Activated CD4-positive, CD25-positive, alpha-beta regulatory T cell treated with anti-CD3 and anti-CD28 coated beads, Interleukin-2, amount 50 U/mL, for 16 hours (primary cell): ENCODE data around the gene LATS2.

Experiments
- DNase-seq: peaks from one replicate; pipeline ENCODE4 v3.0.0-alpha.2; 2020; ENCODE audit warnings: low read depth, low spot score

Gene LATS2

DNA sequence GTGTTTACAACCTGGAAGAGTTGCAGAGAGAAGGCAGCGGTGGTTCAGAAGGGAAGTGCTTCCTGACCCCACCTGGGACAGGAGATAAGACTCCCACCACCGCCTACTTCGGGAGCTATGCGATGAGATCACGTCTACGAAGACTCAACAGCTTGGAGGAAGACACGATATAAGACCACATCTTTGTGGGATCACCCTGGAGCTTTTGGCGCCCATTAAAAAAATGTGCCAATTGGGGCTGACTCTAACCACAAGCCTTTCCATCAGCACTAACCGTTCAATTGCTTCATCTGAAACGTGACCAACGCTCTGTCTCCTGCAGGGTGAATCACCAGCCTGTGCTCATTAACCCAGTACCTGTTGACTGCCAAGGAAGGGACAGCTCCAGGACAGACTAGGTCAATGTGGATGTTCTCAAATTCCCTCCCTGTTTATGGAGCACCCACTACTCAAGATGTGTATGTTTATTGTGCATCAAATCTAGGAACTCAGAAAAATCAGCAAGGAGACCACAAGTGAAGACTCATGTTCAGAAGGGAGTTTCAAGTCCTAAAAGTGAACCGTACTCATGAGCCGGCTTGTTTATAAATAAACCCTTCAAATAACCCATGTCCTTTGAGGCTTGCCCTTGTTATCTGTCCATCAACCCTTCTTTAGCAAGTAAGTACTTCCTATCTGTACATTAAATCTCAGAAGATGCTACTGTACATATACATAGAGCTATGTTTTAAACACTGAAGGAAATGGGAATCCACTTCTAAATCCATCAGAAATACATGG, 67.5 kb downstream of the LATS2 start:
- no peak for DNase-seq

DNA sequence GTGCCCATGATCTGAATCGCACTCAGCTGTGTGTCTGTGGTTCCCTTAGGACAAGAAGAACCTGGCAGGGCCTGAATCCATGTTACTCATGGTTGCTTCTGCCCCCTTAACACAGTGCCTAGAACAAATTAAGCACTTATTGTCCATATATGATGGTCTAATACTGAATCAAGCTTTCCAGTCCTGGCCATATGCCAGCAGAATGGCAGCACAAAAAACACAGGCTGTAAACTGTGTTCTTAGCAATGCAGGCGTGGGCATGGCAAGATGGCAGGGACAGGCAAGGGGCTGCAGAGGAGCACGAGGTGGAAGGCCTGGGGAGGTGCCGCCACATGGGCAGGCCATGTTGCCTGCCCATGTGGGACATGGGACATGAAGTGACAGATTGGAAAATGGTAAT, 68.2 kb downstream of the LATS2 start:
- DNase-seq: no peak

DNA sequence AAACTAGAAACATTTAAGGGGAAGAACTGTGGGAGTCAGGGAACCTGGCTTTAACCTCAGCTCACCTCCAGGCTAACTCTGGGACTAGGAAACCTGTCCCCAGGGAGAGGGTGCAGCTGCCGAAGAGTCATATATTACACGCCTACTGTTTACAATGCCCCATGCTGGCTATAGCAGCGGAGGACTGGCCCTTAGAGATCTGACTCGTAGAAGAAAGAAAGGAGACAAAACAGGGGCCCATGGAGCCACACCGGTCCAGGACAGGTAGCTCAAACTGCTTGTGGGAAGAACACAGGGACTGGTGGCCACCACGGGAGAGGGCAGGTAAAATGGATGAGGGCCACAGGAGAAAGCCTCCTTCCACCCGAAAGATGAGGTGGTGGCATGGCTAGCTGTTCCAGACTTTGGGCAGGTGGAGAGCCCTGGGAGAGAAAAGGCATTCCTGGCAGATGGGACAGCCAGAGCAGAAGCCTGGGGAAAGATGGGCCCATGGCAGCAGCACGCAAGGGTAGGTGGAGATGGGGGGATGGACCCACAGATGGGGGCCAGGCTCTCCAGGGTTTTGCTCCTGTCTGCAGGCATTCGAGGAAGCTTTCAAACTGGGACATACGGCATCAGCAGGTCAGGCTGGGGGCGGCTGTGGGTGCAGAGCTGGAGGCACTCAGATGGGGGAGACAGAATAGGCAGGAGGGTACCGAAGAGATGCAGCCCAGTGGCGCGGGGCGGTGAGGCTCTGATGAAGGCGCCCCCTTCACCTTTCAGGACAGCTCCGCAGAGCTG, 69.5 kb downstream of the LATS2 start:
- no peak for DNase-seq

DNA sequence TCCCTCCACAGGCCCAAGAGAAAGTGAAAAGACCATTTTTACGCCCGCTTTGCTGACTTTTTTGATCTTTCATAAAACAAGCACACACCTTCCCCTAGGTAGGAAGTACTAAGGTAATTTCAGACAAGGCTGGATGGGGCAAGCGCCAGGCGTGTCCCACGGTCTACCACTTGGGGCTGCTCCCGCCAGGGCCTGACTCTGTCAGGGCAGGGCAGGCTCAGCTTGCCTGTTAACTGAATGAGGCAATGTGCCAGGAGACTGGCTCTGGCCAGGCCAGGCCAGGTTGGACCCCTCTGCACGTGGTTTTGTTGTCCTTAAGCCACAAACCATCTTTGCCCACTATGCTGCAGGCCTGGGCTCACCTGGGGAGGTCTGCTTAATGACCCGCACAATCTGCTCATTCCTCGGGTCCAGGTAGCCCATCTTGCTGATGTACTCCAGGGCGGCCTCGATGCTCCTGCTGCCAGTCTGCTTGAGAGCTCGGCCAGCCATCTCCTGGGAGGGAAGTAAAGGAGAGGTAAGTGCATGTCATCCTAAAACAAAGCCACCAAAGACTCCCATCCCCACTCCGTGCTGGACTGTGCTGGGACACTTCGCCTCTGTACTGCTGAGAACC, 70.4 kb downstream of the LATS2 start:
- DNase-seq: no peak

DNA sequence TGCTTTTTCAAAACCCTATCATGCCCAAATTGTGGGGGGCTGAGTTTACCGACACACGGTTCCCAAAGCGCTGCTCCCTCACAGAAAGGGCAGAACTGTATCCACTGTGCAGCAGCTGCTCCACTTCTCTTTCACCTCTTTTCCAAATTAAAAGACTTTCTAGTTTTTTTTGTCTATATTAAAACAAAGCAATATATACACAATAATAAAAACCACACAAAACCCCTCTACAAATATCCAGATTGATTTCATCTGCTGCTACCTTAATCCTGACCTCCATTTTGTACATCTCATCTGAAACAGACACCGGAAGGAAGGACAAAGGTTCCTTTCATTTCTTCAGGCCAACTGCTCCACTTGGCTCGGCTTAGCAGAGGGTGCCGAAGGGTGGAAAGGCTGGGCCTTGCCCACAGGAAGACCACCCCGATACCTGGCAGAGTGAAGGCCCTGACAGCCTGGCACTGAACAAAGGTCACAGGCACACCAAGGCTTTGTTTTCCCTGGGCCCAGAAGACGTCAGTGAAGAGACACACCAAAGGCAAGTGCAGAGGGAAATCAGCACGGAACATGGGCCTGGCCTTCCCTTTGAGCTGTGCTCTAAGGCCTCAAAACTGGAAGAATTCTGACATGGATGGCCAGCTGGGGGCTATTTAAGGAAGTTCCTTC, 71.6 kb downstream of the LATS2 start:
- DNase-seq: no peak

DNA sequence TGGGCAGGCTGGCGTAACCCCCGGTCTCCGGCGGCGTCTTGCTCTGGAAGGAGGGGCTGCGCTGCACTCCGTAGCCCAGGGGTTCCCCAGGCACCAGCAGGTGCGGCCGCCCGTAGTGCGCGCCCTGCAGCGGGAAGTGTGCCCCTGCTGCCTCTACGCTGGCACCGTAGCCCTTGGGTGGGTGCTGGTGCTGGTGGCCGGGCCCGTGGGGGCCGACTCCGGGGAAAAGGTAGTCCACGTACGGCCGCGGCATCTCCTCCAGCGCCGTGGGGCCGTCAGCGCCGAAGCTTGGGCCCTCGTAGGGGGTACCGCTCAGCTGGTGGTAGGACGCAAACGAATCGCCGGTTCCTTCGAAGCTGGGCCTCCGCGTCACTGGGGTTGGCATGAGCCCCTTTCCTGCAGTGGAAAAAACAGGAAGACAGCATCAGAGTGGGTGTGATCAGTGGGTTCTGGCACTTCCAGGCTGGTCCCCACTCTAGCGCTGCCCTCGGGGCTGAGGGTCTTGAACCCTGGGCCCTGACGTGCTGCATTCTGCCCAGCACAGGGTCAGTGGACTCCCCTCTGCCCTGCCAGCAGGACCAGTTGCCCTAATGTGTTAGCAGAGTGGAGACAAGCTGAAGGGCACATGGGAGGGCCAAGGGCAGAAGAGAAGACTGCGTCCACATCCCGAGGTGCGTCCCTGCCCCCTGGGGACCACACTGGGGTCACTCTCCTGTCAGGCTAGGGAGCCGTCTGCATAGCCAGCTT, 72.3 kb downstream of the LATS2 start:
- no peak for DNase-seq

DNA sequence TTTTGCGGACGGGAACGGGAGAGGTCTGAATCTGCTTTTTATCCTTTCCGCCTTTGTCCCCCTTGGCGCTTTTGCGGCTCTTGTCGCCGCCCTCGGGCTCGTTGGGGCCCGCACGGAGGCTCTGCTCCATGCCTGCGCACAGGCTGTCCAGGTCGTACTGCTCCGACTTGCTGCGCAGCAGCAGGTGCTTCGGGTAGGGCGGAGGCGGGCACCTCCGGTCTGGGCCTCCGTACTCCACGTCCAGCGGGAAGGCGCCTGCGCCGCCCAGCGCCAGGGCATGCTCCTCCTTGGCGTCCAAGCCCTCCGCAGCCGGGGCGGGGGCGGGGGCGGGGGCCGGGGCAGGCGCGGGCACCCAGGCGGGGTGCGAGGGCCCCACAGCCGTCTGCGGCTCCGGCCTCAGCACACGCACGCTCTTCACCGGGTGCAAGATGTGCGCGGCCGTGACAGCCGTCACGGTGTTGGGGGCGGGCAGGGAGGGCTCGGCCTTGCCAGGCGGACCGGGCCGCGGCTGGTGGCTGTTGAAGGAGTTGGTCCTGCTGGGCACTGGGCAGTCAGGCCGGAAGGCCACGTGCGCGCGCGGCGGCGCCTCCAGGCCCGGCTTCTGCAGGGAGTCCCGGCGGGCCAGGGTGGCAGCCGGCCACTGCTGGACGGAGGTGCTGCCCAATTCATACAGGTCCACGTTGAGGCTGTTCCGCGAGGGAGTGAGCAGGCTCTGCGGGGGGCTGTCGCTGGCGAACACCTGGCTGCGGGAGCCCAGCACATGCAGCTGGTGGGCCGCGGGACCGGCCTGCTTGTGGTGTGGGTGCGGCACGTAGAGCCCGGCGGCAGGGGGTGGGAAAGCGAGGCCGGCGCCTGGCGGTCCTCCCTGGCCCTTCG, 73.1 kb downstream of the LATS2 start:
- no peak for DNase-seq

DNA sequence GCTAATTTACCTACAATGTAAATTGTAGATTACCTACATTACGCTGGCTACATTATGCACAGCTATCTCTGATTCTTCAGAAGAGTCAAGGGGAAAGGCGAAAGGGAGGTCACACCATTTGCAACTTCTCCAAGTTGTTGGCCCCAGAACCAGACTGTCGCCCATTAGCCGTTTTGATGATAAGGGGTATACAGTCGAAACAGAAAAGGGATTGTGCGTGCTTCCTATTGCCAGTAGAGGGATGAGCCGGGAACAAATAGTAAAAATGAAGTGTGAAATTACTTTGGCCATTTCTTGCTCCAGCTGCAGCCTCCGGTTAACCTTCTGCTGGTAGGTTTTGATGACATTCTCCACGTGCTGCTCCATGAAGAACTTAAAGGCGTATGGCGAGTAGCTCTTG, 73.8 kb downstream of the LATS2 start:
- DNase-seq: no peak

DNA sequence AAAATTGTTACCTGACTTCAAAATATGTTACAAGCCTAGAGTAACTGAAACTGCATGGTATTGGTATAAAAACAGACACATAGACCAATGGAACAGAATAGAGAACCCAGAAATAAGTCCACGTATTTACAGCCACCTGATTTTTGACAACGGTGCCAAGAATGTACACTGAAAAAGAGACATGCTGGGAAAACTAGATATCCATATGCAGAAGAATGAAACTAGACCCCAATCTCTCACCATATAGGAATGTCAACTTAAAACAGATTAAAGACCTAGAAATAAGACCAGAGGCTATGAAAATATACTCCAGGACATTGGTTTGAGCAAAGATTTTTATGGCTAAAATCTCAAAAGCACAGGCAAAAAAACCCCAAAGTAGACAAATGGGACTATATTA, 76.5 kb downstream of the LATS2 start:
- DNase-seq: no peak

DNA sequence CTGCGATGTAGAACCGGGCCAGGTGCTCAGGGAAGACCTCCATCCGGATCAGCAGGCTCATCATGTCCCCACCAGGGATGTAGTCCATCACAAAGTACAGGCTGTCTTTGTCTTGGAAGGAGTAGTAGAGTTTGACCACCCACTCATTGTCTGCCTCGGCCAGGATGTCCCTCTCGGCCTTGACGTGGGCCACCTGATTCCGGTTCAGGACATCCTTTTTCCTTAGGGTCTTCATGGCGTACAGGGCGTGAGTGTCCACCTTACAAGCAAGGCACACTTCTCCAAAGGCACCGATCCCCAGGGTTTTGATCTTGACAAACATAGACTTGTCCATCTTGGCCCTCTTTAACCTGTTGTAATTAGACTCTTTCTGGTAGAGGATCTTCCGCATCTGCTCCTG, 78.0 kb downstream of the LATS2 start:
- no peak for DNase-seq

DNA sequence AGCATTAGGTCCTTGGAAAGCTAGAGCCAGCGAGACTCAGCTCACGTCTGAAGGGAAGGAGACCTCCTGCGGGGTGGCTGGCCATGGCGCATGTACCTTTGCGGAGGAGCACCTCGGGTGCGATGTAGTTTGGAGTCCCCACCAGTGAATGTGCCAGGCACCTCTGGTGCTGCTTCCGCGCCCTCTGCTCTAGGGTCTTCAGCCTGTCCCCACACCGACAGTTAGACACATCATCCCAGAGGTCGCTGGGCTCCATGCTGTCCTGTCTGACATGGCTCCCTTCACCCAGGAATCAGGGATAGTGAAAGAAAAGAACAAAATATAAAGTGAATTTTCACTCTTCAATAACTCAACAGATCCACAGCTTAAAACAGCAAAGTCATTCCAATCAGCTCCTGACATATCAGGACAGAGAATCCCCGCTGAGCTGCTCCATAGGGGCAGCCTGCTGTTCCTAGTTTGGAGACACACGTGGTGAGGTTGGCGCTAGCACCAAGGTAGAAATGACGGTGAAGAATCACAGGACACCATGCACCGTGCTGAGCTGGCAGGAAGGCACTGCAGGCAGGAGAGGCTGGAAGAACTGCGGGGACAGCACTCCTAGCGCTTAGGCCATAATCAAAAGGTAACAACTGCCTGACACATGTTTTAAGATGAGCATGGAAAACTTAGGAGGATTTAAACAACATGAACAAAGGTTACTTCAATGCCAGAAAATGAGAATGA, 79.9 kb downstream of the LATS2 start:
- DNase-seq: no peak

DNA sequence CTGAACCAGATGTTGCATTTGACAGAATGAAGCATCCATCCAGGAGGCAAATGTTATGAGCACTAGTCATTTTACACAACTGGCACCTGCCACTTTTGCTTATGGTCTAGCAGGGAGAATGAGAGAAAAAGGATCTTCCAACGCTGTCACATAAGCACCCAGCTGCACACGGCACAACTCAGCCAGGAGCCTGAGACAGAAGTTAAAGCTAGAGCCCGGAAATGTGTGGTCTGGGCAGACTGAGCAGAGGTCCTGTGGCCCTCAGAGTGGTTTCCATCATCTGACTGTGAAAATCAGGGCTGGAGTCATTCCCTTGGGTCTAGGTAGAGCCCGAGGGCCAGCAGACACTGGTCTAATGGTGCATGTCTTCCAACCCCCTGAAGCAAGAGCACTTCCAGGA, 80.5 kb downstream of the LATS2 start:
- DNase-seq: no peak

DNA sequence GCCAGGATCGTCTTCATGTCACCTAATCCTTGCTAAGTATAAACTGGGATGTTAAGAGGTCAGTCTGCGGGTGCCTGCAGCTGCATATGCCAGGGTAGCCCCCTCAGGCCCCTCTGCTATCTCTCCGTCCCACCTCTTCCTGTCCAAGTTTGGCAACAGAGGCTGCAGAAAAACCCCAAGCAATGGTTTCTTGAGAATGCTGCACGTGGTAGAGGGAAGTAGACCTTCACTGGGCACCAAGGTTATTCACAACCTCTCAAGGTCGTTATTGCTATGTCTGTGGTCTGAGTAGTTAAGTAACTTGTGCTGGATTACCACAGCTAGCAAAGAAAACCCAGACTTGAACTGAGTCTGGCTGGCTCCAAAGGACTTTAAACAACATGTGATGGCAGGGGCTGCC, 81.0 kb downstream of the LATS2 start:
- DNase-seq: no peak

DNA sequence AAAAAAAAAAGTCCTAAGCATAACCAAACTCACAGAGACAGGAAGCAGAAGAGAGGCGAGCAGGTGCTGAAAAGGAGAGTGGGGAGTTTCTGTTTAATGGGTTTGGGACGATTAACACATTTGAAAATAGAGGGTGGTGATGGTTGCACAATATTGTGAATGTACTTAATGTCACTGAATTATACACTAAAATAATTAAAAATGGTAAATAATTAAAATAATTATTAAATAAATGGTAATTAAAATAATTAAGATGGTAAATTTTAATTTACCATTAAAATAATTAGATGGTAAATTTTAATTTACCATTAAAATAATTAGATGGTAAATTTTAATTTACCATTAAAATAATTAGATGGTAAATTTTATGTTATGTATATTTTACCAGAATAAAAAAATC, 84.0 kb downstream of the LATS2 start:
- no peak for DNase-seq

DNA sequence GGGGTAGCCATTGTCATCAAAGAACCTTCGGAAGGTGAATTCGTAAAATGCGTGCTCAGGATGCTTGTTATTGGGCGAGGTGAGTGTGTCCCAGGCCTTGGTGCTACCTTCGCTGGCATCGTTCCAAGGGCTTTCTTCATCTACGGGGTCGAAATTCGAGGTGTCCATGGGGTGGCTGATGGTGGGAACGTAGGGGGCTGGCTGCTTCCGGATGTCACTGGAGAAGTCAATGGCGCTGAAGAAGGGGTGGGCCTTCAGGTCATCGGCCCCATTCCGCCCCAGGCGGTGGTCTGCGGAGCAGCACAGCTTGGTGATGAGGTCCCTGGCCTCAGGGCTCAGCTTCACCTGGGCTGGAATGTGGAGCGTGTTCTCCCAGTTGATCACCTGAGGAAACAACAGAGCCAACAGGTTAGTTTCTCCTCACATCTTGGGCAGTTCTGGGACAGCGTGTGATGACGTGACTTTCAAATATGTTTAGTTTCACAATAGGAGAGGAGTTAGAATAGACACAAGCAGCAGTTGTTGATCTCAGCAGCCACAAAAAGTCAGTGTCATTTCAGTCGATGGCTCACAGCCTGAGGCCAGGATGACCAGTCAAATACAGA, 86.3 kb downstream of the LATS2 start:
- DNase-seq: no peak

DNA sequence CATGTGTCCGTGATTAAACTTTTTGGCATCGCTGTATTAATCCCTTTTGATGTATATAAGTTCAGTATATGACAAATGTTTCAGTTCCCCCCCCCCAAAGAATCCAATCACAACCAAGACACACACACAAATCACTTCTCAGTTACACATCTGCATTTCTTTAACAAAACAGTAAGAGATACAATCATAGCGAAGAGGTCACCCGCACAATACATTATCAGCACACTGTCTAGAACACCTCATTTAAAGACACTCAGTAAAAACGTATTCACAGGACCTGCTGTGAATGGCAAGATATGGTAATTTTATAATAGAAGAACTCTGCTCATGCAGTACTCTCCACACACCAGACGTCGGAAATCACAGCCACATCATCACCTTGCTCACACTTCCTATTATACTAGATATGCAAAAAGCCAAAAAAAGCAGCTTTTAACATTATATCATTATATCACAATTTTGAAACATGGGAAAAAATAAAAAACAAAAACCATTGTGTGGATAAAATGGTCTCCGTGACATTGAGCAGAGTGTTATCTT, 87.4 kb downstream of the LATS2 start:
- no peak for DNase-seq

DNA sequence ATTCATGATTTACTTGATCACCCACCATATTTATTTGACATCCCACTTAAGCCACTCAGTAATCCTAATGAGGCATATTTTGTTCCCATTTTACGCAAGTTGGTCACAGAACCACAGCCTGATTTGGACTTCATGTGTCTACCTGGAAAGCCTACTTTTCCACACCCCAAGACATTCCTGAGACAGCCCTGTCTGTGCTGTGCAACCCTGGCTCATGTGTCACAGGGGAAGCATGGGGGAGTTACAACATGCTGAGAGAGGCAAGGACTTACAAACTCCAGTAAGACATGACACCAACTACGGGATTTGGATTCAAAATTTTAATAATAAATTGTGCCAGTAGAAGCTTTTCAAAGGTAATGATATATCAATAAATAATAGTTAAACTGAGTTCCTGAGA, 88.7 kb downstream of the LATS2 start:
- DNase-seq: no peak

DNA sequence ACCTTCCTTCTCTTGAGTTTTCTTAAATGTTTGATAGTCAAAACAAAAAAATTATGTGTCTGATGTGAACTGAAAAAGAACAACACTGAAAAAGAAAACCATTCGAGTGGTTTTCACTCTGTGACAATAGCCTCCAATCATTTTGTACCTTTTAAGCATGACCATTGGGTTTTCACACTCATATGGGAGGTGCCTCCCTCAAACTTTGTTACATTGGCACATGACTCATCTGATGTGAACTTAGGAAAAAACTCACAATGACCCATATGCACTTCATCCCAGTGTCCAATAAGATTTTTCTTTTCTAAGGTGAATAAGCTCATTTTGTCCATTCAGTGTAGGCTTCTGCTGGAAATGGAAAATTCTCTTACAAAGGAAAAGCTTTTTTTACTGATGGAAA, 92.2 kb downstream of the LATS2 start:
- no peak for DNase-seq

DNA sequence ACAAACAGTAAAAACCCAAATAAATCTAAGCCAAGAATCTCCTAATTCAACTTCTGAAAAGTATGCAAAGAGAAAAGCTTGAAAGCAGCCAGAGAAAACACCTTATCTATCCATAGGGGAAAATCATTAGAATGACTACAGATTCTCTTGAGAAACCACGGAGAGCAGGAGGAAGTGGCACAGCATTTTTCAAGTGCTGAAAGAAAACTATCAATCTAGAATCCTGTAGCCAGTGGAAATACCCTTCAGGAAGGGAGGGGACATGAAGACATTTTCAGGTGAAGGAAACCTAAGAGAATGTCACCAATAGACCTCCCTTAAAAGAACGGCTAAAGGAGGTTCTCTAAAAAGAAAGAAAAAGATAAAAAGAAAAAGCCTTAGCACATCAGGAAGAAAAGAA, 92.6 kb downstream of the LATS2 start:
- DNase-seq: no peak
